Ectodermal cell (in vitro differentiated cells): ENCODE data around the gene SCYGR3.

Source experiments
- H3K27ac ChIP-seq: 2 replicates; pipeline ENCODE4 v1.7.0; 2013; ENCODE audit warnings: mild to moderate bottlenecking, low read depth, low read length; ENCODE audit not compliant: insufficient read depth, poor library complexity, severe bottlenecking
- H3K27me3 ChIP-seq: 2 replicates; pipeline ENCODE4 v1.7.0; 2013; ENCODE audit warnings: mild to moderate bottlenecking, low read length; ENCODE audit not compliant: insufficient read depth, control insufficient read depth, poor library complexity, severe bottlenecking
- H3K36me3 ChIP-seq: one replicate; pipeline ENCODE4 v1.7.0; 2013; ENCODE audit warnings: low read length; ENCODE audit not compliant: control insufficient read depth, insufficient read depth
- H3K4me1 ChIP-seq: one replicate; pipeline ENCODE4 v1.7.0; 2013; ENCODE audit warnings: low read length; ENCODE audit not compliant: control insufficient read depth, insufficient read depth
- H3K4me3 ChIP-seq: 2 replicates; pipeline ENCODE4 v1.7.0; 2013; ENCODE audit warnings: low read depth, low read length, control low read depth; ENCODE audit not compliant: insufficient read depth
- H3K9me3 ChIP-seq: 2 replicates; pipeline ENCODE4 v1.7.0; 2013; ENCODE audit warnings: mild to moderate bottlenecking, low read length, moderate library complexity; ENCODE audit not compliant: control insufficient read depth
- WGBS, 2 experiments: methylation state at CpG; one replicate each; pipeline ENCODE4 v1.1.7; 2013; ENCODE audit warnings: missing lambda C conversion rate in 2 of 2; 5-methylcytosine and 5-hydroxymethylcytosine counted together

Gene SCYGR3

DNA sequence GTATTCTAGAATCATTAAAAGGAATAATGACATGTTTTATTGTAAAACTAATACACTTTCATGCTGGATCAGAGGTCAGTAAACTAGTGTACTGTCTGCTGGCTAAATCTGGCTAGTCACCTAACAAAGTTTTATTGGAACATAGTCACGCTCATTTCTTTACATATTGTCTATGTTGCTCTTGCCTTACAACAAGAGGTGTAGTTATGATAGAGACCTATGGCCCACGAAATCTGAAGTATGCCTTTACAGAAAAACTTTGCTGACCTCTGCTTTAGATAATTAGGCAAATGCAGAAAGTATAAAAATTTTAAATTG is 45.8 kb downstream of the SCYGR3 start:
- Histone ChIP-seq H3K27me3 (no peaks in the 10 kb centered on the region), H3K4me1 (no peaks in the 10 kb centered on the region), H3K4me3 (no peak overlapping the region), H3K9me3 (no peaks in the 10 kb centered on the region), H3K27ac (no peak overlapping the region), H3K36me3 (no peaks in the 10 kb centered on the region)
- 82 to 89% methylated on average over 2 of the region's 2 CpGs for WGBS, 2 experiments

DNA sequence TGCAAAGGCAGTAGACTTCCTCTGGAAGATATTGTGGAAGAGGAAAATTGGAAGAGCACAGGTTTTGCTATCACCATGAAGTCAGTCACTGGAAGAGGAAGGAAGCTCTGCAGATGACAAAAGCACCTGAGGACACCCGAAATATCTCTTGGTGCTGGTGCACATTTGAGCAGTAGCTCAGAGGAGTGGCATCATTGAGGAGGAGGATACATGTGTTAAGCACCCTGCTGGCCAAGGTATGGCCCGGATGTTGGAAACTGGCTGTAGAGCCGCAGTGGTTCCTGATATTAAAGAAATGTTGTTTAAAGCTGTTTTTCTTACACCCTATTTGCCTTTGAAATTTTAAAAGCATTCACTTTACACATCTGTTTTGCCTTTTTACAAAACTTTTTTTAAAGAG is 48.6 kb downstream of the SCYGR3 start:
- Histone ChIP-seq H3K4me3 (no peak overlapping the region), H3K27me3 (no peaks in the 10 kb centered on the region), H3K9me3 (no peaks in the 10 kb centered on the region), H3K36me3 (no peaks in the 10 kb centered on the region), H3K4me1 (no peaks in the 10 kb centered on the region), H3K27ac (no peak overlapping the region)
- 64 to 72% methylated on average over 3 of the region's 3 CpGs for WGBS, 2 experiments

GRCh38 chr2:227565080-227565479 is 49.6 kb downstream of the SCYGR3 start:
- no peaks in the 10 kb centered on the region for H3K27me3 ChIP-seq
- H3K27ac ChIP-seq: no peak overlapping the region
- H3K9me3 ChIP-seq: no peaks in the 10 kb centered on the region
- no peak overlapping the region for H3K4me3 ChIP-seq
- 96 to 98% methylated on average over 1 of the region's 1 CpG for WGBS, 2 experiments
- H3K4me1 ChIP-seq: no peaks in the 10 kb centered on the region
- no peaks in the 10 kb centered on the region for H3K36me3 ChIP-seq
